AG04450 (cell line): ENCODE results near the gene TFPI. TPM values are rescaled to one million over a fixed set of nuclear protein-coding genes. Genes with fewer than 3 reads are reported as not detected.

ENCODE experiments used
- CTCF ChIA-PET: fragments of 300-600, 350-600 bp; formaldehyde crosslinking; extraction: SDS; loops from one replicate; lab custom pipeline; 2022; ENCODE audit warnings: antibody characterized with exemption, inconsistent platforms; lab: Charles Lee
- POLR2A ChIA-PET: fragments of 350-600 bp; formaldehyde crosslinking; extraction: SDS; loops from one replicate; lab custom pipeline; 2021; ENCODE audit warnings: antibody characterized with exemption, inconsistent platforms; lab: Yijun Ruan, JAX
- DNase-seq: peaks from one replicate; pipeline ENCODE4 v3.0.0-alpha.2; 2011; ENCODE audit warnings: low read depth, low spot score
- H3K27ac ChIP-seq: one replicate; pipeline ENCODE4 v1.5.1; 2012; ENCODE audit warnings: low read depth, low read length, control low read depth
- H3K27me3 ChIP-seq: one replicate; pipeline ENCODE4 v1.6.0; 2012; ENCODE audit warnings: low read length; ENCODE audit not compliant: control insufficient read depth, insufficient read depth
- H3K4me3 ChIP-seq: 2 replicates; pipeline ENCODE4 v1.5.1; 2011; ENCODE audit warnings: mild to moderate bottlenecking, low read depth, low read length, control low read depth
- H3K9me3 ChIP-seq: 2 replicates; pipeline ENCODE4 v1.5.1; 2012; ENCODE audit warnings: low read length; ENCODE audit not compliant: control insufficient read depth, insufficient read depth
- polyA plus RNA-seq: library from polyadenylated mRNA; depleted of rRNA; stranded (reverse); fragments of >200 nt; gene quantifications from 2 replicates; pipeline ENCODE4 v1.2.3, GENCODE V29; 2011
- TF ChIP-seq, protein P1 (sequence below): IDR thresholded peaks from 2 replicates; pipeline ENCODE4 v1.5.1; 2011; ENCODE audit warnings: low read depth, low read length, control low read depth, inconsistent platforms

Gene TFPI
- polyA plus RNA-seq, 1 experiment, result 91.2 TPM

- ChIA-PET POLR2A (no interaction called here), CTCF (interaction anchor here (1.2 kb wide), 1 partner anchor 567 kb away, joined by 3 read pairs; no protein-coding TSS in a partner anchor)
- Histone ChIP-seq H3K4me3 (no peak overlapping the region), H3K27me3 (no peaks in the 10 kb centered on the region), H3K27ac (no peak overlapping the region), H3K9me3 (no peaks in the 10 kb centered on the region)
- TF ChIP-seq, protein P1, sequence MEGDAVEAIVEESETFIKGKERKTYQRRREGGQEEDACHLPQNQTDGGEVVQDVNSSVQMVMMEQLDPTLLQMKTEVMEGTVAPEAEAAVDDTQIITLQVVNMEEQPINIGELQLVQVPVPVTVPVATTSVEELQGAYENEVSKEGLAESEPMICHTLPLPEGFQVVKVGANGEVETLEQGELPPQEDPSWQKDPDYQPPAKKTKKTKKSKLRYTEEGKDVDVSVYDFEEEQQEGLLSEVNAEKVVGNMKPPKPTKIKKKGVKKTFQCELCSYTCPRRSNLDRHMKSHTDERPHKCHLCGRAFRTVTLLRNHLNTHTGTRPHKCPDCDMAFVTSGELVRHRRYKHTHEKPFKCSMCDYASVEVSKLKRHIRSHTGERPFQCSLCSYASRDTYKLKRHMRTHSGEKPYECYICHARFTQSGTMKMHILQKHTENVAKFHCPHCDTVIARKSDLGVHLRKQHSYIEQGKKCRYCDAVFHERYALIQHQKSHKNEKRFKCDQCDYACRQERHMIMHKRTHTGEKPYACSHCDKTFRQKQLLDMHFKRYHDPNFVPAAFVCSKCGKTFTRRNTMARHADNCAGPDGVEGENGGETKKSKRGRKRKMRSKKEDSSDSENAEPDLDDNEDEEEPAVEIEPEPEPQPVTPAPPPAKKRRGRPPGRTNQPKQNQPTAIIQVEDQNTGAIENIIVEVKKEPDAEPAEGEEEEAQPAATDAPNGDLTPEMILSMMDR, result no peak
- no peak for DNase-seq
These were observed 124.2 kb downstream of the TFPI start for GRCh38 chr2:187429989-187430388.

- Histone ChIP-seq H3K4me3 (no peak overlapping the region), H3K27ac (no peak overlapping the region), H3K27me3 (no peaks in the 10 kb centered on the region), H3K9me3 (no peaks in the 10 kb centered on the region)
- ChIA-PET CTCF (interaction anchor here (0.8 to 1.0 kb wide), 2 partner anchors 75 to 286 kb away, joined by 3 to 5 read pairs; no protein-coding TSS in a partner anchor), POLR2A (no interaction called here)
- TF ChIP-seq, protein P1, result no peak
- no peak for DNase-seq
These were observed 130.1 kb downstream of the TFPI start for GRCh38 chr2:187424146-187424545.

DNA sequence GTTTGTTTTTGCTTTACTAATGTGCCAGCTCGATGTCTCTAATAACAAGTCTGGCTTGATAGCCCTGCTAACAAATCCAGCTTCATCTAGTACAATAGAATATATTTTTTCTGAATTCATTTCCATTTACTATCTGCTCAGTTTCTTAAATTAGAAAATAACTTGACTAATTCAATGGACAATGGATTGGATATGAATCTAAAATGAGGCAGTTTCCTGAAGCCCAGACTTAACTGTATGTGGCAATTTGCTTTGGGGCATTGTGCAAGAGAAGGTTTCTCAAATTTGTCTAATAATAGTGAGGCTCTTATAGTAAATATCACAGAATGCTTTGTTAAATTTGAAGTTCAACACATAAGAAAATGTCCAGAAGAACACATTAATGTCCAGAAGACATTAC, 132.0 kb downstream of the TFPI start:
- H3K27ac ChIP-seq, result no peak overlapping the region
- DNase-seq, result no peak
- no peaks in the 10 kb centered on the region for H3K27me3 ChIP-seq
- H3K9me3 ChIP-seq, result no peaks in the 10 kb centered on the region
- ChIA-PET CTCF (no interaction called here), POLR2A (no interaction called here)
- TF ChIP-seq, protein P1, result no peak
- no peak overlapping the region for H3K4me3 ChIP-seq

- H3K9me3 ChIP-seq, result no peaks in the 10 kb centered on the region
- TF ChIP-seq, protein P1, result no peak
- no peaks in the 10 kb centered on the region for H3K27me3 ChIP-seq
- ChIA-PET CTCF (interaction anchor here (0.5 kb wide), 1 partner anchor 55 kb away, joined by 3 read pairs; no protein-coding TSS in a partner anchor), POLR2A (no interaction called here)
- no peak overlapping the region for H3K27ac ChIP-seq
- DNase-seq, result no peak
- H3K4me3 ChIP-seq, result no peak overlapping the region
These were observed 132.7 kb downstream of the TFPI start for GRCh38 chr2:187421519-187421918.

DNA sequence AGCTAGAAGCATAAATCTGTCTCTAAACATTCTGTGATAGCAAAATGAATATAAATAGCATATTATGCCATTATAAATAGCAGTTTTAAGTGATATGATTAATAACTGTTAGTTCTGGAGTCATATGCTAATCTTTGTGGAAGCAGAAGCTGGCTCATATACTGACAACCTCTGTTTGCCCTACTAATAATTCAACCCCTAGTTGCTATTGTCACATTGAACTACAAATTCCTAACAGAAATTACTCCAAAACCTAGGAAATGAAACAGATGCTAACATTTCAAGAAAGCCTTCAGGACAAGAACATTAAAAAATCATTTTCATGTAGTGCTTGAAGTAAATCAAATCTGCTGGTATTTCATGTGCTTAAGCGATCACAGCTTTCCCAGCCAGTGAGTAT, 134.4 kb downstream of the TFPI start:
- TF ChIP-seq, protein P1, result no peak
- Histone ChIP-seq H3K4me3 (no peak overlapping the region), H3K27me3 (no peaks in the 10 kb centered on the region), H3K9me3 (no peaks in the 10 kb centered on the region), H3K27ac (no peak overlapping the region)
- no peak for DNase-seq
- ChIA-PET POLR2A (no interaction called here), CTCF (no interaction called here)
